ENCODE measurements around the gene DLEC1. TPM values are rescaled to one million over a fixed set of nuclear protein-coding genes. Genes with fewer than 3 reads are reported as not detected.
A peak's percentile ranks its signal among the peaks of the same experiment; 100 is the strongest.

Gene DLEC1
- total and polyA plus RNA-seq, 2 of the 4 experiments (the other 2 are of a cell fraction), result 0.03 TPM; not detected in 1

- peak overlapping the region; percentile 78; the same call in 1 of the 2 replicates for H2BK20ac ChIP-seq (ENCODE audit: low read depth, low read length)
- BruUV-seq (replicated peaks), result no TSS peak
- peak overlapping the region; percentile 63 for H2BK5ac ChIP-seq (ENCODE audit: low read depth, low read length, poor library complexity, severe bottlenecking)
- H2BK15ac ChIP-seq (ENCODE audit: low read depth, low read length), result peak overlapping the region; percentile 72; the same call in 1 of the 3 replicates
- H3K79me1 ChIP-seq (ENCODE audit: low read depth in 1 of 2, low read length in 2 of 2), result peaks cover 30 to 79% of the 10 kb centered on the region in 2 experiments
- ATAC-seq (ENCODE audit: low read depth) (no peak), DNase-seq (no peak)
- H2AK9ac ChIP-seq (replicated peaks; ENCODE audit: low read depth, low read length, poor library complexity), result peak overlapping the region; percentile 95
- peak overlapping the region; percentile 97 to 99 for H4K8ac ChIP-seq (ENCODE audit: low read depth in 2 of 2, low read length in 2 of 2)
- WGBS, 2 experiments (ENCODE audit: extremely low coverage in 2 of 2, insufficient read length in 1 of 2), result 31% methylated on average over 13 of the region's 22 CpGs; no CpG with 5 or more reads in 1 of the 2 experiments
- peak overlapping the region; percentile 78 for H3K27ac ChIP-seq (ENCODE audit: insufficient read depth, low read length)
- intact Hi-C loops (cut with micrococcal nuclease) (loop anchor here (1.0 to 2.0 kb wide), 5 partner anchors 59 to 209 kb away; partner anchors contain the start of gene XYLB), dilution Hi-C loops (cut with HindIII; ENCODE audit: low sequenced_read_pairs, unreplicated experiment) (no loop called here), in situ Hi-C loops (cut with MboI; ENCODE audit: low sequenced_read_pairs) (loop anchor here (10.0 kb wide), 1 partner anchor 347 kb away; no protein-coding TSS in a partner anchor)
- CTCF ChIA-PET, result interaction anchor here (1.0 to 1.2 kb wide), 3 partner anchors 20 to 161 kb away, joined by 3 to 5 read pairs (median 3); no protein-coding TSS in a partner anchor
- H4K5ac ChIP-seq (ENCODE audit: low read depth, low read length), result peak overlapping the region; percentile 88
- H2BK120ac ChIP-seq (ENCODE audit: low read depth, low read length), result peak overlapping the region; percentile 87
- peaks cover 31% of the 10 kb centered on the region for H3K36me3 ChIP-seq (ENCODE audit: control insufficient read depth, insufficient read depth, low read length)
- peak overlapping the region; percentile 80 for H2AK5ac ChIP-seq (ENCODE audit: low read depth, low read length)
- POLR2A ChIA-PET (ENCODE audit: unreplicated experiment), result interaction anchor here (0.8 to 1.6 kb wide), 2 partner anchors 20 to 28 kb away, joined by 3 to 10 read pairs; partner anchors contain the start of gene OXSR1
- H3K23ac ChIP-seq (ENCODE audit: low read depth, low read length), result peak overlapping the region; percentile 88
- no peaks in the 10 kb centered on the region for H3K9me3 ChIP-seq (ENCODE audit: control insufficient read depth, insufficient read depth, low read length)
- peak overlapping the region; percentile 71 for H3K9ac ChIP-seq (ENCODE audit: low read depth, low read length)
- 0 out of 2 replicates have a peak, but pooled peaks cover 3% of the 10 kb centered on the region for H4K20me1 ChIP-seq (ENCODE audit: insufficient read depth, low read length)
- H3K14ac ChIP-seq (replicated peaks; ENCODE audit: low read depth, low read length), result peak overlapping the region; percentile 93
- peaks cover 24% of the 10 kb centered on the region for H3K9me1 ChIP-seq (ENCODE audit: insufficient read depth, low read length)
- H2AFZ ChIP-seq (replicated peaks; ENCODE audit: low read length, poor library complexity), result peak overlapping the region; percentile 96
- H3K27me3 ChIP-seq (ENCODE audit: control insufficient read depth, insufficient read depth, low read length), result no peaks in the 10 kb centered on the region
- peak overlapping the region; percentile 96 for H3K4ac ChIP-seq (ENCODE audit: low read depth, low read length)
- H3K4me2 ChIP-seq (ENCODE audit: low read depth, low read length), result peak overlapping the region; percentile 71
- no peak for TF ChIP-seq MAZ (IDR thresholded peaks at IDR 0.05; ENCODE audit: borderline replicate concordance, low read depth, low read length)
- TF ChIP-seq USF2 (IDR thresholded peaks at IDR 0.05; ENCODE audit: low read depth, low read length), result no peak
- no peak for TF ChIP-seq SMC3 (IDR thresholded peaks at IDR 0.05; ENCODE audit: low read depth, low read length)
- no peak for TF ChIP-seq CHD1 (IDR thresholded peaks at IDR 0.05; ENCODE audit: low read depth, low read length)
- peak overlapping the region; percentile 76 for H3K18ac ChIP-seq (ENCODE audit: low read depth, low read length)
- peaks cover 13% of the 10 kb centered on the region for H3K4me1 ChIP-seq (ENCODE audit: control insufficient read depth, insufficient read depth, low read length)
- peak overlapping the region; percentile 64; the same call in 1 of the 2 replicates for H3K56ac ChIP-seq (ENCODE audit: extremely low read depth, insufficient read depth, low read length)
- H3K4me3 ChIP-seq (ENCODE audit: insufficient read depth, low read depth, low read length), result peak overlapping the region; percentile 96
- peak overlapping the region; percentile 90 for H4K91ac ChIP-seq (ENCODE audit: insufficient read depth, low read depth, low read length)
Observed at GRCh38 chr3:38137615-38138348, 98.8 kb downstream of the DLEC1 start.
